Measurements from ENCODE around the gene TOPORS.

The TOPORS gene

DNA sequence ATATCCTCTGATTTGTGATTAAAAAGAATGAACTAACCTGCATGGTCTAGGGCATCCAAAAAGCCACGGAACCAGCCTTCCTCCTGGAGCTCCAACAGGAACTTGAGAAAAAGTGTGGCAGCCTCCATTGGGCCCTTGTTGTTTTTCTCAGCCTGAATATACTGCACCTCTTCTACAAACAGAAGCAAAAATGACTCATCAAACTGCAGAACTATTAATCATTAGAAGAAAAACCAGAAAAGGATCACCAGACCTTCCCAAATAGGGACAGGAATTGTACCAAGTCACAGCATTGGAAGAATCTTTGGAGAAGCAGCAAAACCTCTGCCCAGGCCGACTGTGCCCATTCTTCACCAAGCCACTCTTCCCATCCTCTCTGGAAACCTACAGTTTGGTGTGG lies 51.6 kb downstream of the TOPORS start:
- no peak for DNase-seq

- no peak for DNase-seq
These were observed 54.5 kb downstream of the TOPORS start for GRCh38 chr9:32497921-32498320.

DNA sequence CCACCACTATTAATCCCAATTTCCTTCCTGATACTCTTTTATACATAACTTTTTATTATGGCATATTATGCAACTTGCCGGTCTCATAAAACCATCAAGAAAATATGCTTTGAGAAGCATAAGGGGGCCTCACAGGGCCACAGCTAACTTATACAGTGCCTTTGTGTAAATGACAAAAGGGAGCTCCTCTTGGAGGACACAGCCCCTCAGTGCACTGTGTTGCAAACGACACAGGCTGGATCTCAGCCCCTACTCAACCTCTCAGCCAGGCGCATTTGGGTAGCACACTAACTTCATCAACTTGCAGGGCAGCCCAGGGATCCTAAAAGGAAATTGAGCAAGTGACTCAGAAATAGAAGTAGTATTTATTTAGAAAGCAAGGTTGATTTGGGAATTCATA lies 61.8 kb downstream of the TOPORS start:
- DNase-seq: no peak
